Measurements from ENCODE around the gene SMIM13.
"Not testable (repeated sequence)": the region's sequence is repeated elsewhere in the genome, so short reads cannot be mapped to it uniquely, and the experiment has no call there.

GRCh38 chr6:11087141-11087812 is 6.4 kb upstream of the SMIM13 start:
- not testable (repeated sequence) for TF ChIP-seq CTCF (IDR thresholded peaks at IDR 0.05 in 8 of 11, conservative IDR thresholded peaks at IDR 0.05 in 3 of 11); POLR2A (IDR thresholded peaks at IDR 0.05); POLR2AphosphoS5 (IDR thresholded peaks at IDR 0.05)
